ENCODE data around the gene CYFIP1. TPM values are rescaled to one million over a fixed set of nuclear protein-coding genes. Genes with fewer than 3 reads are reported as not detected.

The CYFIP1 gene
- polyA plus RNA-seq, 1 donor from 2014 or later = 9.3 TPM

DNA sequence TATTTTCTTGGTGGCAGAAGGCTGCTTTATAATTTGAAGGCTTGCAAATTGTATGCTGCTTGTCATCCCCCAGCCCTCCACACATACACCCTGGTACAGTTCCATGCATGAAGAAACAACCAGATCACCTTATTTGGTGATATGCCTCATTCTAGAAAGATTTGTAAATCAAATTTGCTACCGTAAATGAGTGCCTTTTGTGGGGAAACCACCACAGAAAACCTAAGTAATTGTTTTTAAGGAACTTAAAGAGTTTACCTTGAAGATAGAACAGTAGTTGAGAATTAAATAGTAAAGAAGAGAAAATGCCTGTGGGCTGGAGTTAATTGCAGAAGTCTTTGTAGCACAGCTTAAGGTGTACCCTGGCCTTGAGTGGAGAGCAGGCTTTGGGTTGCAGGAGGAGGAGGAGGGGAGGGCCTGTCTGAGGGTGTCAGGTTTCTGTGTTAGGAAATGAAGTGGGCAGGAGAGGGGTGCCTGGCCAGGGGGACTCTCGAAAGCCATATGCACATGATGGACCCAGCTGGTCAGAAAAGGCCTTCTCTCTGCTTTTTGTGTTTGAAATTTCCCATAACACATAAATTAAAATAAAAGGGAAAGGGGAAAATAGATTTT lies 134.8 kb downstream of the CYFIP1 start (continued):
- TF ChIP-seq, protein P1, sequence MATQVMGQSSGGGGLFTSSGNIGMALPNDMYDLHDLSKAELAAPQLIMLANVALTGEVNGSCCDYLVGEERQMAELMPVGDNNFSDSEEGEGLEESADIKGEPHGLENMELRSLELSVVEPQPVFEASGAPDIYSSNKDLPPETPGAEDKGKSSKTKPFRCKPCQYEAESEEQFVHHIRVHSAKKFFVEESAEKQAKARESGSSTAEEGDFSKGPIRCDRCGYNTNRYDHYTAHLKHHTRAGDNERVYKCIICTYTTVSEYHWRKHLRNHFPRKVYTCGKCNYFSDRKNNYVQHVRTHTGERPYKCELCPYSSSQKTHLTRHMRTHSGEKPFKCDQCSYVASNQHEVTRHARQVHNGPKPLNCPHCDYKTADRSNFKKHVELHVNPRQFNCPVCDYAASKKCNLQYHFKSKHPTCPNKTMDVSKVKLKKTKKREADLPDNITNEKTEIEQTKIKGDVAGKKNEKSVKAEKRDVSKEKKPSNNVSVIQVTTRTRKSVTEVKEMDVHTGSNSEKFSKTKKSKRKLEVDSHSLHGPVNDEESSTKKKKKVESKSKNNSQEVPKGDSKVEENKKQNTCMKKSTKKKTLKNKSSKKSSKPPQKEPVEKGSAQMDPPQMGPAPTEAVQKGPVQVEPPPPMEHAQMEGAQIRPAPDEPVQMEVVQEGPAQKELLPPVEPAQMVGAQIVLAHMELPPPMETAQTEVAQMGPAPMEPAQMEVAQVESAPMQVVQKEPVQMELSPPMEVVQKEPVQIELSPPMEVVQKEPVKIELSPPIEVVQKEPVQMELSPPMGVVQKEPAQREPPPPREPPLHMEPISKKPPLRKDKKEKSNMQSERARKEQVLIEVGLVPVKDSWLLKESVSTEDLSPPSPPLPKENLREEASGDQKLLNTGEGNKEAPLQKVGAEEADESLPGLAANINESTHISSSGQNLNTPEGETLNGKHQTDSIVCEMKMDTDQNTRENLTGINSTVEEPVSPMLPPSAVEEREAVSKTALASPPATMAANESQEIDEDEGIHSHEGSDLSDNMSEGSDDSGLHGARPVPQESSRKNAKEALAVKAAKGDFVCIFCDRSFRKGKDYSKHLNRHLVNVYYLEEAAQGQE (IDR thresholded peaks at IDR 0.05; ENCODE audit: borderline replicate concordance) = no peak
- TF ChIP-seq EP300 (conservative IDR thresholded peaks at IDR 0.05; ENCODE audit: poor library complexity, severe bottlenecking) = no peak

DNA sequence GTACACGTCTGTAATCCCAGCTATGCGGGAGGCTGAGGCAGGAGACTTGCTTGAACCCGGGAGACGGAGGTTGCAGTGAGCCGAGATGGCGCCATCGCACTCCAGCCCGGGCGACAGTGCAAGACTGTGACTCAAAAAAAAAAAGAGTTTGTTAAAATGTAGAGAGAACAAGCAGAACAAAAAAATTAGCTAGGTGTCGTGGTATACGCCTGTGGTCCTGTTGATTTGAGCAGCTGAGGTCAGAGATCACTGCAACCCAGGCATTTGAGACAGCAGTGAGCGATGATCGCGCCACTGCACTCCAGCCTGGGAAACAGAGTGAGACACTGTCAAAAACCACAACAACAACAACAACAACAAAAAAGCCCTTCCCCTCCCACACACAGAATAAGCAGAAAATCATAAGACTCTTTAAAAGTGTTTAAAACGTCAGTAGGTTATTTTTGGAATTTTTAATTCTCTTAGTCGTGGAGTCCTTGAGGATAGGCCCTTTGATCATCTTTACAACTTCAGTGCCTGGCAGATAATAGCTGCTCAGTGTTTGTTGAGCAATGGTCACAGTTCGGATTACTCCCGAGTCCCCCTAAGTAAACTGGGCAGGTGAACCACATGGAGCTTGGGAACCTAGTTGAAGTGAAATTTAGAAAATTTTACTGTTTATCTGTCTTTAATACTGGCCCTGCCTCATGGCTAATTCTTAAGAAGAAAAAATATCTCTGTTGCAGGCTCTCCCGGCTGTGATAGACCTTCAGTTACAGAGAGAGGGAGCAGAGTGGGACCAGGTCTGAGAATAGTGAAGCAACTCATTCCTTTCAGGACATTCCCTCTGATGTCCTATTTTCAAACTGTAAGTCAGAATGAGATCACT lies 135.5 kb downstream of the CYFIP1 start:
- H3K9ac ChIP-seq (ENCODE audit: low read length) = no peak overlapping the region
- H4K20me1 ChIP-seq (ENCODE audit: insufficient read depth) = no peaks in the 10 kb centered on the region
- peaks cover 21% of the 10 kb centered on the region for H3K79me2 ChIP-seq (replicated peaks; ENCODE audit: insufficient read depth, low read length)
- H3K9me3 ChIP-seq (ENCODE audit: low read length) = no peaks in the 10 kb centered on the region
- no peaks in the 10 kb centered on the region for H3F3A ChIP-seq (ENCODE audit: insufficient read depth, low read length, poor library complexity, severe bottlenecking)
- H3K27me3 ChIP-seq (ENCODE audit: insufficient read depth, low read depth, low read length) = no peaks in the 10 kb centered on the region
- H3K4me3 ChIP-seq (ENCODE audit: low read length) = no peak overlapping the region
- H3K4me2 ChIP-seq (ENCODE audit: low read length) = no peak overlapping the region
- H3K36me3 ChIP-seq (ENCODE audit: insufficient read depth, low read length) = no peaks in the 10 kb centered on the region
- H3K9me2 ChIP-seq (ENCODE audit: insufficient read depth, low read length) = no peaks in the 10 kb centered on the region
- H3K27ac ChIP-seq (ENCODE audit: low read length) = no peak overlapping the region
- TF ChIP-seq TAF1 (IDR thresholded peaks at IDR 0.05; ENCODE audit: low read depth) (no peak), EZH2 (IDR thresholded peaks at IDR 0.05; ENCODE audit: borderline replicate concordance, insufficient read depth, low read length, poor library complexity, severe bottlenecking) (no peak), POLR2AphosphoS5 (IDR thresholded peaks at IDR 0.05) (no peak), SMC3 (conservative IDR thresholded peaks at IDR 0.05; ENCODE audit: poor library complexity) (no peak), EP300 (conservative IDR thresholded peaks at IDR 0.05; ENCODE audit: poor library complexity, severe bottlenecking) (no peak), RAD21 (conservative IDR thresholded peaks at IDR 0.05) (no peak)
- TF ChIP-seq, protein P1 (IDR thresholded peaks at IDR 0.05; ENCODE audit: borderline replicate concordance) = no peak
- no peak overlapping the region for H2AFZ ChIP-seq (ENCODE audit: low read depth, low read length)

Data from neural cell (in vitro differentiated cells).